Caco-2 (cell line): ENCODE results near the gene KCTD6. TPM values are rescaled to one million over a fixed set of nuclear protein-coding genes. Genes with fewer than 3 reads are reported as not detected.

ENCODE experiments used
- BruUV-seq: library from RNA; stranded (reverse); fragments of 400-500 nt; replicated peaks from 2 replicates; lab custom pipeline; 2021; lab: Mats Ljungman, UMichigan
- CTCF ChIA-PET: fragments of 300-600 bp; sonication (Branson Sonifier 250); formaldehyde crosslinking; loops from one replicate; lab custom pipeline; 2022; ENCODE audit warnings: antibody characterized with exemption; lab: Charles Lee
- POLR2A ChIA-PET: fragments of 300-600 bp; sonication (Branson Sonifier 250); formaldehyde crosslinking; loops from one replicate; lab custom pipeline; 2022; ENCODE audit warnings: antibody characterized with exemption; lab: Charles Lee
- DNase-seq, 2 experiments: peaks; one replicate each; pipeline versions ENCODE4 v3.0.0 to v3.0.0-alpha.2; 2020 to 2022
- H3K27me3 ChIP-seq: replicated peaks from 2 replicates; pipeline ENCODE4 v1.6.0; 2011; ENCODE audit warnings: low read length; ENCODE audit not compliant: control insufficient read depth, insufficient read depth
- H3K36me3 ChIP-seq: 2 replicates; pipeline ENCODE4 v1.5.1; 2011; ENCODE audit warnings: low read length; ENCODE audit not compliant: control insufficient read depth, insufficient read depth
- H3K4me1 ChIP-seq: fragments of 250-450 bp; sonication (Bioruptor Pico); 2 replicates; pipeline ENCODE4 v1.5.1; 2020; ENCODE audit warnings: mild to moderate bottlenecking
- H3K4me3 ChIP-seq: 2 replicates; pipeline ENCODE4 v1.5.1; 2011; ENCODE audit warnings: low read depth, mild to moderate bottlenecking, control low read depth, low read length
- H3K9me3 ChIP-seq: fragments of 250-450 bp; sonication (Bioruptor Pico); 2 replicates; pipeline ENCODE4 v1.5.1; 2020; ENCODE audit warnings: mild to moderate bottlenecking, moderate library complexity
- H3K27ac Mint-ChIP-seq: one replicate; pipeline ENCODE4 v1.8.0; 2022; ENCODE audit warnings: mixed read lengths; ENCODE audit not compliant: unreplicated experiment
- H3K27me3 Mint-ChIP-seq: one replicate; pipeline ENCODE4 v1.8.0; 2022; ENCODE audit warnings: mixed read lengths; ENCODE audit not compliant: insufficient read depth, unreplicated experiment
- H3K36me3 Mint-ChIP-seq: one replicate; pipeline ENCODE4 v1.8.0; 2022; ENCODE audit warnings: mild to moderate bottlenecking, mixed read lengths; ENCODE audit not compliant: insufficient read depth, unreplicated experiment
- H3K4me1 Mint-ChIP-seq: one replicate; pipeline ENCODE4 v1.8.0; 2022; ENCODE audit warnings: low read depth, mixed read lengths; ENCODE audit not compliant: unreplicated experiment
- H3K4me3 Mint-ChIP-seq: one replicate; pipeline ENCODE4 v1.8.0; 2022; ENCODE audit warnings: mild to moderate bottlenecking, moderate library complexity, mixed read lengths; ENCODE audit not compliant: unreplicated experiment
- H3K9me3 Mint-ChIP-seq: one replicate; pipeline ENCODE4 v1.8.0; 2022; ENCODE audit warnings: mixed read lengths; ENCODE audit not compliant: unreplicated experiment
- intact Hi-C: fragments of 100-400 bp; cut with micrococcal nuclease; formaldehyde crosslinking; loops from one replicate; pipeline ENCODE4 v1.10.0; 2022; ENCODE audit not compliant: unreplicated experiment
- total RNA-seq: library from RNA; stranded (reverse); gene quantifications from 2 replicates; pipeline ENCODE4 v1.2.3, GENCODE V29; 2022
- TF ChIP-seq, protein P1 (sequence below), 2 experiments: fragments of 200-600 bp in 1 of 2; IDR thresholded peaks; 1 replicate in 1 of 2; 2 replicates in 1 of 2; pipeline versions ENCODE4 v1.5.1 to v1.8.0; 2011 to 2022; ENCODE audit warnings: antibody characterized with exemption in 1 of 2, control low read depth in 1 of 2, inconsistent platforms in 1 of 2, low read depth in 1 of 2, low read length in 1 of 2, mild to moderate bottlenecking in 1 of 2, moderate library complexity in 1 of 2; ENCODE audit not compliant: insufficient read depth in 1 of 2, severe bottlenecking in 1 of 2, unreplicated experiment in 1 of 2

Gene KCTD6
- total RNA-seq, 1 experiment from 2014 or later = 9.8 TPM

DNA sequence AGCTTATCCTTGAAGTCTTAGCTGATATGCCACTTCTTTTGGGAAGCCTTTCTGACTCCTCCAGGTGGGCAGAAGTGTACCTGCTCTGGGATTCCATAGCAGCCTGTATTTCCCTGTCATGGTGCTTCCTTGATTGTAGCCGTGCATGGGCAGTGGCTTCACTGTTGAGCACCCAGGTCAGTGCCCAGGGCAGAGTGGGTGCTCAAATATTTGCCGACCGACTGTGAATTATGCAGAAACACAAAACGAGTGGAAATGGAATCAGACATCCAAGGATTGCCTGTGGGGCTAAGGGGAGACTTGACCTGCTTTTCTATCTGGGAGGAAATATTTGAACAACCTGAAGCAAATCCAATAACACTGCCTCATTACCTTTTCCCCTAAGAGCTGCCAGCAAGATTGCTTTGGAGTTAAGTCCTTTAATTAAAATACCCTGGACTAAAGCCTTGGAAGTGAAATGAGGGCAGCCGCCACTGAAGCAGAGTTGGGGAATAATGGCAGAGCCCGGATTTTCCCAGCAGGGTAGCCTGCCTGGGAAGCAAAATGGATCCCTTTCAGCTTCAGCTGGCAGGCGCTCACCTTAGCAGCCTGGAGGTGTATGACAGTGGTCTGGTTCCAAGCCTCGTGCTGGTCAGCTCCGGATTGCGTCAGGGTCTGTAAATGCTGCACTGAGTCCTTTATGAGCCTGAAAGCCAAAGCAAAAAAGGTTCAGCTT lies 30.2 kb downstream of the KCTD6 start:
- peaks cover 27% of the 10 kb centered on the region for H3K4me1 Mint-ChIP-seq
- peaks cover 62% of the 10 kb centered on the region for H3K4me1 ChIP-seq
- BruUV-seq = no TSS peak
- H3K27me3 Mint-ChIP-seq = no peaks in the 10 kb centered on the region
- POLR2A ChIA-PET = no interaction called here
- no peaks in the 10 kb centered on the region for H3K9me3 ChIP-seq
- no peaks in the 10 kb centered on the region for H3K36me3 ChIP-seq
- TF ChIP-seq, protein P1, sequence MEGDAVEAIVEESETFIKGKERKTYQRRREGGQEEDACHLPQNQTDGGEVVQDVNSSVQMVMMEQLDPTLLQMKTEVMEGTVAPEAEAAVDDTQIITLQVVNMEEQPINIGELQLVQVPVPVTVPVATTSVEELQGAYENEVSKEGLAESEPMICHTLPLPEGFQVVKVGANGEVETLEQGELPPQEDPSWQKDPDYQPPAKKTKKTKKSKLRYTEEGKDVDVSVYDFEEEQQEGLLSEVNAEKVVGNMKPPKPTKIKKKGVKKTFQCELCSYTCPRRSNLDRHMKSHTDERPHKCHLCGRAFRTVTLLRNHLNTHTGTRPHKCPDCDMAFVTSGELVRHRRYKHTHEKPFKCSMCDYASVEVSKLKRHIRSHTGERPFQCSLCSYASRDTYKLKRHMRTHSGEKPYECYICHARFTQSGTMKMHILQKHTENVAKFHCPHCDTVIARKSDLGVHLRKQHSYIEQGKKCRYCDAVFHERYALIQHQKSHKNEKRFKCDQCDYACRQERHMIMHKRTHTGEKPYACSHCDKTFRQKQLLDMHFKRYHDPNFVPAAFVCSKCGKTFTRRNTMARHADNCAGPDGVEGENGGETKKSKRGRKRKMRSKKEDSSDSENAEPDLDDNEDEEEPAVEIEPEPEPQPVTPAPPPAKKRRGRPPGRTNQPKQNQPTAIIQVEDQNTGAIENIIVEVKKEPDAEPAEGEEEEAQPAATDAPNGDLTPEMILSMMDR (IDR thresholded peaks at IDR 0.05; ENCODE audit: insufficient read depth in 1 of 2, low read depth in 1 of 2, low read length in 1 of 2, severe bottlenecking in 1 of 2, unreplicated experiment in 1 of 2) = no peak
- no peaks in the 10 kb centered on the region for H3K9me3 Mint-ChIP-seq
- CTCF ChIA-PET = interaction anchor here (1.3 to 1.8 kb wide), 2 partner anchors 14 to 30 kb away, joined by 3 to 4 read pairs; partner anchors contain the start of gene KCTD6
- no peak overlapping the region for H3K4me3 ChIP-seq
- H3K4me3 Mint-ChIP-seq = no peak overlapping the region
- H3K36me3 Mint-ChIP-seq = peaks cover 5% of the 10 kb centered on the region
- no peaks in the 10 kb centered on the region for H3K27me3 ChIP-seq
- intact Hi-C loops = no loop called here
- peak in 1 of 2 experiments; percentile 38 for DNase-seq
- no peak overlapping the region for H3K27ac Mint-ChIP-seq

DNA sequence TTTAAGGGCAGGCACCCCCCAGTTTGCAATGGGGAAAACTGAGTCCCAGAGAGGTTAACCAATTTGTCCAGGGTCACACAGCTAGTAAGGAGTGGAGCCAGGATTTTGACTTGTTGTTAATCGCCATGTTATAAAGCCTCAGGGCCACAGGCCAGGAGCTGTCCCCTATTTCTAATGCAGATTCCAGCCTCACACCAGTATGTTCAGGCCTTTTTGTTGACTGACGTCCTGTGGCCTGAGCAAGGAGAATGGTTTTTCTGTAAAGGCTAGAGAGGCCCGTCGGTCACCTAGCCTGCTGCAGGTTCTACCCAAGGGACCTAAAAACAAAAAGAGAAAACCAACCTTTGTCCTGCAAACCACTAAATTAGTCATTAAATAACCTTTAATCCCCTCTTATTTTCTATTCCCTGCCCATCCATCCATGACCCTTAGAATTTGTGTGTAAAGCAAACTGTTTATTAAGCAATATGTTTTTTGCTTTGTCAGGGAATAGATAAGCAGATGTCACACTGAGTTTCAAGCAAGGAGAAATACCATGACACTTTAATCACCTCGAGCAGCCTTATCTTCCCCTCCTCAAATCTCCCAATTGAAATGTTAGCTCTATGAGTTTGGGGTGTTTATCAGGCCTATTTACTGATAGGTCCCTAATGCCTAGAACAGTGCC lies 31.0 kb downstream of the KCTD6 start:
- no TSS peak for BruUV-seq
- POLR2A ChIA-PET = no interaction called here
- Mint-ChIP-seq H3K4me3 (no peak overlapping the region), H3K36me3 (peaks cover 6% of the 10 kb centered on the region), H3K27ac (no peak overlapping the region), H3K9me3 (no peaks in the 10 kb centered on the region), H3K4me1 (peaks cover 29% of the 10 kb centered on the region), H3K27me3 (no peaks in the 10 kb centered on the region)
- Histone ChIP-seq H3K27me3 (no peaks in the 10 kb centered on the region), H3K4me3 (no peak overlapping the region), H3K36me3 (no peaks in the 10 kb centered on the region), H3K4me1 (peaks cover 62% of the 10 kb centered on the region), H3K9me3 (no peaks in the 10 kb centered on the region)
- intact Hi-C loops = no loop called here
- CTCF ChIA-PET = interaction anchor here (1.8 kb wide), 1 partner anchor 13 kb away, joined by 4 read pairs; no protein-coding TSS in a partner anchor
- no peak for DNase-seq
- TF ChIP-seq, protein P1 (IDR thresholded peaks at IDR 0.05; ENCODE audit: insufficient read depth in 1 of 2, low read depth in 1 of 2, low read length in 1 of 2, severe bottlenecking in 1 of 2, unreplicated experiment in 1 of 2) = no peak

DNA sequence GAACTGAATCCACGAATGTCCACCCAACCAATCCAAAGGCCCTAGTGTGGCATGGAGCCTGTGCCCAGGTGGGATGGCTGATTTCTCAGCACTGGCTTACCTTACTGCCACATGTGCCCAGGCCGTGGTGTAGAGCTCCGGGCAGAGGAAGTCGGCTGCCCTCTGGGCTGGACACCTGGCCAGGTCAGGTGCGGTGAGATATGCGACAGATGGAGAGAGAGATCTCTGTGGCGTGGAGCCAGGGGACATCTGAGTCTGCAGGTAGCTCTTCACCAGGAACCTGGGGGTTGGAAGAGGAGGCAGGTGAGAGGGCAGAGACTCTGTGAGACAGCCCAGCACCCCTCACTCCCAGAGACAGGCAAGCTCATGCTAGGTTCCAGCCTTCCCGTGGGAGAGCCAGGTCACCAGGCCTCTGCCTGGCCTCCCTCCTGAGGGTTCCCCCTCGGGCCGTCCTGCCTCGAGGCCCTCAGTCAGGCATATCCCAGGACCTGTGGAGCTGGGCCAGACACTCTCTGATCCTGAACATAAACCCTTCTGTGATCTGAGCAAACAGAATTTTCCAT lies 32.5 kb downstream of the KCTD6 start:
- intact Hi-C loops = no loop called here
- no peaks in the 10 kb centered on the region for H3K9me3 Mint-ChIP-seq
- ChIA-PET CTCF (no interaction called here), POLR2A (no interaction called here)
- H3K4me1 Mint-ChIP-seq = peaks cover 17% of the 10 kb centered on the region
- DNase-seq = no peak
- H3K27me3 Mint-ChIP-seq = no peaks in the 10 kb centered on the region
- H3K27ac Mint-ChIP-seq = no peak overlapping the region
- Histone ChIP-seq H3K4me1 (peaks cover 46% of the 10 kb centered on the region), H3K36me3 (no peaks in the 10 kb centered on the region), H3K4me3 (no peak overlapping the region), H3K9me3 (no peaks in the 10 kb centered on the region), H3K27me3 (no peaks in the 10 kb centered on the region)
- no TSS peak for BruUV-seq
- H3K36me3 Mint-ChIP-seq = peaks cover 6% of the 10 kb centered on the region
- no peak overlapping the region for H3K4me3 Mint-ChIP-seq
- TF ChIP-seq, protein P1 (IDR thresholded peaks at IDR 0.05; ENCODE audit: insufficient read depth in 1 of 2, low read depth in 1 of 2, low read length in 1 of 2, severe bottlenecking in 1 of 2, unreplicated experiment in 1 of 2) = no peak
